Lower leg skin (tissue), 4 donors: ENCODE results near the gene CKAP4. TPM values are rescaled to one million over a fixed set of nuclear protein-coding genes. Genes with fewer than 3 reads are reported as not detected.

Source experiments
- DNase-seq, 2 donors: peaks; one replicate each; pipeline ENCODE4 v3.0.0-alpha.2; 2019; ENCODE audit warnings: low spot score in 2 of 2
- H3K4me3 ChIP-seq: fragments of 200-600 bp; sonication (generic); 2 replicates; pipeline ENCODE4 v1.5.1; 2017; ENCODE audit warnings: mild to moderate bottlenecking, low read depth; ENCODE audit not compliant: poor library complexity, severe bottlenecking
- POLR2A ChIP-seq, 2 donors: fragments of 450-650 bp; IDR thresholded peaks; one replicate each; pipeline ENCODE4 v1.6.1; 2016 to 2017; ENCODE audit warnings: antibody characterized with exemption in 2 of 2, mild to moderate bottlenecking in 1 of 2, moderate library complexity in 1 of 2
- WGBS, 2 donors: methylation state at CpG; one replicate each; pipeline ENCODE4 v1.1.5; 2018; 5-methylcytosine and 5-hydroxymethylcytosine counted together
- intact Hi-C: fragments of 100-400 bp; cut with DNase I; formaldehyde crosslinking; loops from one replicate; pipeline ENCODE4 v1.15.0; 2023; ENCODE audit warnings: low total_unique reads
- total RNA-seq, 4 donors: library from RNA; depleted of rRNA; stranded (reverse); fragments of >200 nt; gene quantifications; one replicate each; pipeline ENCODE4 v1.1.0, GENCODE V29; 2016
- TF ChIP-seq, protein P1 (sequence below), 3 donors: fragments of 450-650 bp; IDR thresholded peaks; one replicate each; pipeline ENCODE4 v1.5.1; 2016; ENCODE audit warnings: antibody characterized with exemption in 3 of 3, mild to moderate bottlenecking in 3 of 3, moderate library complexity in 2 of 3

The CKAP4 gene
- total RNA-seq, 4 donors from 2014 or later, result 57.2 to 80.3 (median 73.6) TPM

GRCh38 chr12:106280106-106280505, 32.3 kb upstream of the CKAP4 start:
- TF ChIP-seq, protein P1, sequence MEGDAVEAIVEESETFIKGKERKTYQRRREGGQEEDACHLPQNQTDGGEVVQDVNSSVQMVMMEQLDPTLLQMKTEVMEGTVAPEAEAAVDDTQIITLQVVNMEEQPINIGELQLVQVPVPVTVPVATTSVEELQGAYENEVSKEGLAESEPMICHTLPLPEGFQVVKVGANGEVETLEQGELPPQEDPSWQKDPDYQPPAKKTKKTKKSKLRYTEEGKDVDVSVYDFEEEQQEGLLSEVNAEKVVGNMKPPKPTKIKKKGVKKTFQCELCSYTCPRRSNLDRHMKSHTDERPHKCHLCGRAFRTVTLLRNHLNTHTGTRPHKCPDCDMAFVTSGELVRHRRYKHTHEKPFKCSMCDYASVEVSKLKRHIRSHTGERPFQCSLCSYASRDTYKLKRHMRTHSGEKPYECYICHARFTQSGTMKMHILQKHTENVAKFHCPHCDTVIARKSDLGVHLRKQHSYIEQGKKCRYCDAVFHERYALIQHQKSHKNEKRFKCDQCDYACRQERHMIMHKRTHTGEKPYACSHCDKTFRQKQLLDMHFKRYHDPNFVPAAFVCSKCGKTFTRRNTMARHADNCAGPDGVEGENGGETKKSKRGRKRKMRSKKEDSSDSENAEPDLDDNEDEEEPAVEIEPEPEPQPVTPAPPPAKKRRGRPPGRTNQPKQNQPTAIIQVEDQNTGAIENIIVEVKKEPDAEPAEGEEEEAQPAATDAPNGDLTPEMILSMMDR (IDR thresholded peaks at IDR 0.05), result no peak
- TF ChIP-seq POLR2A (IDR thresholded peaks at IDR 0.05), result no peak
- intact Hi-C loops, result loop anchor here (10.0 kb wide), 1 partner anchor 55 kb away; no protein-coding TSS in a partner anchor
- no peak for DNase-seq
- WGBS, 2 donors, result 83 to 84% methylated on average over 4 of the region's 4 CpGs
- no peak overlapping the region for H3K4me3 ChIP-seq

- TF ChIP-seq POLR2A (IDR thresholded peaks at IDR 0.05), result no peak
- TF ChIP-seq, protein P1 (IDR thresholded peaks at IDR 0.05), result no peak
- no peak for DNase-seq
- no peak overlapping the region for H3K4me3 ChIP-seq
- WGBS, 2 donors, result 78 to 93% methylated on average over 4 of the region's 4 CpGs
- intact Hi-C loops, result no loop called here
Observed at GRCh38 chr12:106276032-106276740, 28.4 kb upstream of the CKAP4 start.

DNA sequence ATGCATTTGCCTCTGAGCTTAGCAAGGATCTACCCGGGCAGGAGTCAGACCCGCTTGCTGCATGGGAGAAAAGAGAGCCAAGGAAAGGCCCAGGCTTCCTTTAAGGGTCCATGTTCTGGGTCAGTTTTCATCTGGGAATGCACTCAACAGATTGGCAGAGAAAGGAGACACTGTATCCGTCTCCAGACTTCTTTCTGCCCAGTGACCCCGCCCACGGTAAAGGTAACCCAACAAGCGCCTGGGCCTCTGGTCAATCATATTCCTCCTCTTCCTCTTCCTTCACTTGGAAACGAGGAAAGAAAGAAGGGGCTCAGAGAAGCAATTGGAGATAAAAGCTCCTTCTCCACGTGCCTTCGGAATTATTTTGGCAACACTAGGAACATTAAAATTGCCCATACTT, 27.6 kb upstream of the CKAP4 start:
- WGBS, 2 donors, result 78 to 80% methylated on average over 9 of the region's 9 CpGs
- intact Hi-C loops, result no loop called here
- no peak overlapping the region for H3K4me3 ChIP-seq
- no peak for TF ChIP-seq POLR2A (IDR thresholded peaks at IDR 0.05)
- TF ChIP-seq, protein P1 (IDR thresholded peaks at IDR 0.05), result no peak
- no peak for DNase-seq

GRCh38 chr12:106274575-106275121, 26.8 kb upstream of the CKAP4 start:
- WGBS, 2 donors, result 70 to 71% methylated on average over 7 of the region's 7 CpGs

DNA sequence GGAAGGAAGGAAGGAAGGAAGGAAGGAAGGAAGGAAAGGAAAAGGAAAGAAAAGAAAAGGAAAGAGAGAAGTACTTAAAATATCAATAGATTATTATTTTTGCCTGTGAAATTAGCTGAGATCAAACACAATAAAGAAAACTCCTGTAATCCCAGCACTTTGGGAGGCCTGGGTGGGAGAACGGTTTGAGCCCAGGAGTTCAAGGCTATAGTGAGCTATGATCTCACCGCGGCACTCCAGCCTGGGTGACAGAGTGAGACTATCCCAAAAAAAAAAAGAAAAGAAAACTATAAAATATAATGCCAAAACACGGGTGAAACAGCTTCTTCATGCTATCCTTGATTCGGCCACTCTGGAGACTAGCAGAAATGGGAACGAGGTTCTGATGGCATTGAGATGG, 26.2 kb upstream of the CKAP4 start:
- intact Hi-C loops, result no loop called here

More at GRCh38 chr12:106274575-106275121, 26.8 kb upstream of the CKAP4 start:
- TF ChIP-seq, protein P1 (IDR thresholded peaks at IDR 0.05), result no peak
- no peak for TF ChIP-seq POLR2A (IDR thresholded peaks at IDR 0.05)
- H3K4me3 ChIP-seq, result no peak overlapping the region
- DNase-seq, result no peak
- intact Hi-C loops, result no loop called here

More for the DNA sequence above, 26.2 kb upstream of the CKAP4 start:
- H3K4me3 ChIP-seq, result no peak overlapping the region
- WGBS, 2 donors, result 91% methylated on average over 6 of the region's 6 CpGs
- DNase-seq, result no peak
- no peak for TF ChIP-seq POLR2A (IDR thresholded peaks at IDR 0.05)
- TF ChIP-seq, protein P1 (IDR thresholded peaks at IDR 0.05), result no peak
